AG10803 (cell line): Measurements from ENCODE around the gene DSCAML1.

Experiments used
- DNase-seq: peaks from one replicate; pipeline ENCODE4 v3.0.0; 2010; ENCODE audit warnings: low read depth
- H3K4me3 ChIP-seq: 2 replicates; pipeline ENCODE4 v1.5.1; 2011; ENCODE audit warnings: mild to moderate bottlenecking, low read length, control low read depth
- TF ChIP-seq, protein P1 (sequence below): conservative IDR thresholded peaks from 2 replicates; pipeline ENCODE4 v1.5.1; 2011; ENCODE audit warnings: mild to moderate bottlenecking, low read length, control low read depth, inconsistent platforms

Gene DSCAML1

DNA sequence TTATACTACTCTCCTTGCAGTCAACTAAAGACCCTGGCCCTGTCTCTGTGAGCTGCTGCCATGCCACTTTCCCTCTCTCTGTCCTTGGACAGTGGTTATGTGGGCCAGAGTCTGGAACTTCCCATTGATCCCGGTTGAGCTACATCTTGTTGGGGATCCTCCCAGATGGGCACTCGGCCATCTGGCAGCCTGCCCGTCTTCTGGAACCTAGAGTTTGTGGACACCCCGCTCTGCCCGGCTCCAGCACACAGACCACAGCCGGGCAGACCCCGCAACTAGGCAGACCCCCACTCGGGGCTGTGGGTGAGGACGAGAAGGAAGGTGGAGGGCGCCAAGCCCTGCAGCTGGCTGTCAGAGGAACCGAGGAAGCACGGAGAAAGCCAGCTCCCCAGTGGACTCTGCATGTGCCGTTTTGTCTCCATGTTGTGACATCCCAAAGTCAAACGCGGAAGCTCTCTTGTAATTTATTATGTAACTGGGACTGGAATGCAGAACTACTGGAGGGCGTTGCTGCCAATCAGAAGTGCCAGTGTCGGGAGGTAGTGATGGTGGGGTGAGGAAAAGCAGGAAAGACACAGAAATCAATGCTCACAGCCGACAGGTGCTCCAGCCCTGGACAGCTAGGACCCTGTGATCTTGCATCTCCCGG, 261.7 kb downstream of the DSCAML1 start:
- no peak overlapping the region for H3K4me3 ChIP-seq
- DNase-seq, result no peak
- TF ChIP-seq, protein P1, sequence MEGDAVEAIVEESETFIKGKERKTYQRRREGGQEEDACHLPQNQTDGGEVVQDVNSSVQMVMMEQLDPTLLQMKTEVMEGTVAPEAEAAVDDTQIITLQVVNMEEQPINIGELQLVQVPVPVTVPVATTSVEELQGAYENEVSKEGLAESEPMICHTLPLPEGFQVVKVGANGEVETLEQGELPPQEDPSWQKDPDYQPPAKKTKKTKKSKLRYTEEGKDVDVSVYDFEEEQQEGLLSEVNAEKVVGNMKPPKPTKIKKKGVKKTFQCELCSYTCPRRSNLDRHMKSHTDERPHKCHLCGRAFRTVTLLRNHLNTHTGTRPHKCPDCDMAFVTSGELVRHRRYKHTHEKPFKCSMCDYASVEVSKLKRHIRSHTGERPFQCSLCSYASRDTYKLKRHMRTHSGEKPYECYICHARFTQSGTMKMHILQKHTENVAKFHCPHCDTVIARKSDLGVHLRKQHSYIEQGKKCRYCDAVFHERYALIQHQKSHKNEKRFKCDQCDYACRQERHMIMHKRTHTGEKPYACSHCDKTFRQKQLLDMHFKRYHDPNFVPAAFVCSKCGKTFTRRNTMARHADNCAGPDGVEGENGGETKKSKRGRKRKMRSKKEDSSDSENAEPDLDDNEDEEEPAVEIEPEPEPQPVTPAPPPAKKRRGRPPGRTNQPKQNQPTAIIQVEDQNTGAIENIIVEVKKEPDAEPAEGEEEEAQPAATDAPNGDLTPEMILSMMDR, result no peak

DNA sequence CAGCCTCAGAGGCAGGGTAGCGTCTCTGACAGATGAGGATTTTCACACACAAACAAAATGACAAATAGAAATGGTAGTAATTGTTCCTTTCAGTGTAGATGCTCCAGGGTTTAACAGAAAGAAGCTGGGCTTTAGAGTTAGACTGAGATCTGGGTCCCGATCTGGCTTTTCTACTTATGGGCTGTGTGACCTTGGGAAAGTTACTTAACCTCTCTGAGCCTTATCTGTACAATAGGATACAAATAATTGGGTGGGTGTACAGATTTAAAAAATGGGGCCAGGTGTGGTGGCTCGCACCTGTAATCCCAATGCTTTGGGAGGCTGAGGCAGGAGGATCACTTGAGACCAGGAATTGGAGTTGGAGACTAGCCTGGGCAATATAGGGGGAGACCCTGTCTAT, 264.4 kb downstream of the DSCAML1 start:
- TF ChIP-seq, protein P1, result no peak
- DNase-seq, result no peak
- no peak overlapping the region for H3K4me3 ChIP-seq

DNA sequence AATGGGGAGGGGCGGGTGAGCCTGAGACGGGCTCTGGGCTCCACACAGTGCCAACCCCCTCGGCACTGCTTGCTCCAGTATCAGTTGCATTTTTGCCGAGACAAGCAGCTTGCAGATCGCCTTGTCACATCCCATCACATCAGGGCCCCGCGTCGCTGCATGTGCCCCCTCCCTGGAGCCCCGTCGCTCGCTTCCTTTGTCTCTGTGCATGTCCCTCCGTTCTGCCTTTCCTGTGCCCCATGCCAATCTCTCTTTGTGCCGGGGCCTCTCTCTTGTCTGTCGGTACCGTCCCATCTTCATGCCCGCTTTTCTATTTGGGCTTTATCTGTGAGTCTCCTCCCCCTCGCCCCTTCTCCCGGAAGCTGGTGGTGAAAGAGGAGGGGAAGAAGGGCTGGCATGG, 267.2 kb downstream of the DSCAML1 start:
- TF ChIP-seq, protein P1, result no peak
- DNase-seq, result no peak
- H3K4me3 ChIP-seq, result no peak overlapping the region

DNA sequence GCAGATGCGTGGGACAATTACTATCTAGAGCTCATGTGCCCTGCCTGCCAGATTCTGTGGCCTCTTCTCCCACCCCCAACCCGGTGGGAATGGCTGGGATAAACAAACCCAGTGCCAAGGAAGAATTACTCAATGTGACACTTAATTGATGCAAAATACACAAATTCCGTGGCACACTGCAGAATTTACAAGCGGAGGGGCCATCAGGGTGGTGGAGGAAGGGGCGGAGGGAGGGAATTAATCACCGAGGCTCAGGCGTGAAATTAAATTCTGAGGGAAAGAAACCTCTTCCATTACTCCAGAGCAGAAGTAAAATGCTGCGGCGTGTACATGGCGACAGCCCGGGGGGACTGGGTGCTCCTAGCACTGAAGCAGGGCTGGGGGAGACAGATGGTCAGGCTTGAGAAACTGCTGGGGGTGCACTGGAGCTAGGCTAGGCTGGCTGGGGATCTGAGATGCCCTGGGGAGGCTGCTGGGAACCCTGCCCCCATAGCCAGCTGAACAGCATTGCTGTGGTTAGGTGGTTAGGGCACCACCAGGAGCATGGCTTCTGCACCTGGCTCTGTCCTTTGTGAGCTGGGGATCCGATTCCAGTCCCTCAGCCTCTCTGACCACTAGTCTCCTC, 268.8 kb downstream of the DSCAML1 start:
- H3K4me3 ChIP-seq, result no peak overlapping the region
- DNase-seq, result no peak
- TF ChIP-seq, protein P1, result no peak

DNA sequence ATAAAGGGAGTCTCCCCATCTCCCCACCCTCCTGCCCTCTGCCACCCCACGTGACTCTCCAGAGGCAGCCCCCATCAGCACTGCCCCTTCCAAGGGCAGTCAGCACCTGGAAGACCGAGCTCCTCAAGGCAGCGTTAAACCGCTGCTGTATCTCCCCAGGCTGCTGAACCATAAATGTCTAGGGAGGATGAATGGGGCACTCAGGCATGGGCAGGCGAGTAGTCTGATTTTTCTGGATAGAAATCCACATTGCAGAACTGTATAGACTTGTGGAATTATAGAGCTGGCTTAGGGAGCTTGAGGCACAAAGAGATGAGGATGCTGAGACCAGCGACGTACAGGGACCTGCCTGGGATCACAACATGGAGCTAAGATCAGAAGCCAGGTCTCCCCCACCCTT, 269.7 kb downstream of the DSCAML1 start:
- H3K4me3 ChIP-seq, result no peak overlapping the region

DNA sequence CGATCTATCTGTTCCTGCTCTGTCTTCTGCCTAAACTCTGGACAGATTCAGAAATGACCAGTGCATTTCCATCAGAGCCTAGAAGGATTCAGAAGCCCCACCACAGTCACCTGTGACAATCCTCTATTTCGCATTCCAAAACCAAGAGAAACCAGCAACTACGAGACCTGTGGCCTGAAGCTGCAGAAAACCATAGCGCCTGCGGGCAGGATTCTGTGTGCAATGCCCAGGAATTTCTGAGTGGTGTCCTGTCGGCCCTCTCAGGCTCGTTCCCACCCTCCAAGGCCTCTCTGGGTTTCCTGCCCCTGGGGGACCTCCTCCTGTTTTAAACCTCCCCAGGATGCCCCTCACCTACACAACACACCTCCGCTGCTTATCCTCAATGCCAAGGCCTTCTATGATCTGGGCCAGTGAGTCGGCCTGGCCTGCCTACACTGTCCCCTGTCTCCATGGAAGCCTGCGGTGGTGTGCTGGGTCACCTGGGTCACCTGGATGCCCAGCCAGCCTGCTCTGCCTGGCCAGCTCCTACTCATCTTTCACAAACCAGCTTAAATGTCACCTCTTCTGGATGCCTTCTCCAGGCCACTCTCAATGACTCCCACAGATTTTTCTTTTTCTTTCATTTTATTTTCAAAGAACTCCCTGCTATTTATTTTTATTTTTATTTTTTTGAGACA, 271.0 kb downstream of the DSCAML1 start:
- H3K4me3 ChIP-seq, result no peak overlapping the region
- no peak for DNase-seq
- TF ChIP-seq, protein P1, result no peak

More for the DNA sequence above, 269.7 kb downstream of the DSCAML1 start:
- TF ChIP-seq, protein P1, result no peak
- no peak for DNase-seq
